Measurements from ENCODE around the gene PYHIN1.

GRCh38 chr1:158916085-158916484, 15.3 kb upstream of the PYHIN1 start:
- TF ChIP-seq SIN3A (IDR thresholded peaks at IDR 0.05; ENCODE audit: low read depth), result no peak
- TF ChIP-seq, protein P1, sequence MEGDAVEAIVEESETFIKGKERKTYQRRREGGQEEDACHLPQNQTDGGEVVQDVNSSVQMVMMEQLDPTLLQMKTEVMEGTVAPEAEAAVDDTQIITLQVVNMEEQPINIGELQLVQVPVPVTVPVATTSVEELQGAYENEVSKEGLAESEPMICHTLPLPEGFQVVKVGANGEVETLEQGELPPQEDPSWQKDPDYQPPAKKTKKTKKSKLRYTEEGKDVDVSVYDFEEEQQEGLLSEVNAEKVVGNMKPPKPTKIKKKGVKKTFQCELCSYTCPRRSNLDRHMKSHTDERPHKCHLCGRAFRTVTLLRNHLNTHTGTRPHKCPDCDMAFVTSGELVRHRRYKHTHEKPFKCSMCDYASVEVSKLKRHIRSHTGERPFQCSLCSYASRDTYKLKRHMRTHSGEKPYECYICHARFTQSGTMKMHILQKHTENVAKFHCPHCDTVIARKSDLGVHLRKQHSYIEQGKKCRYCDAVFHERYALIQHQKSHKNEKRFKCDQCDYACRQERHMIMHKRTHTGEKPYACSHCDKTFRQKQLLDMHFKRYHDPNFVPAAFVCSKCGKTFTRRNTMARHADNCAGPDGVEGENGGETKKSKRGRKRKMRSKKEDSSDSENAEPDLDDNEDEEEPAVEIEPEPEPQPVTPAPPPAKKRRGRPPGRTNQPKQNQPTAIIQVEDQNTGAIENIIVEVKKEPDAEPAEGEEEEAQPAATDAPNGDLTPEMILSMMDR (IDR thresholded peaks at IDR 0.05 in 2 of 3, conservative IDR thresholded peaks at IDR 0.05 in 1 of 3; ENCODE audit: borderline replicate concordance in 1 of 3, insufficient read depth in 1 of 3, low read depth in 2 of 3, low read length in 2 of 3), result no peak
- TF ChIP-seq EZH2 (IDR thresholded peaks at IDR 0.05), result no peak
- TF ChIP-seq POLR2A (IDR thresholded peaks at IDR 0.05; ENCODE audit: borderline replicate concordance, extremely low read depth, insufficient read depth, insufficient read length), result no peak
- TF ChIP-seq ZNF274 (IDR thresholded peaks at IDR 0.05; ENCODE audit: low read depth, low read length), result no peak
- TF ChIP-seq, protein P2, sequence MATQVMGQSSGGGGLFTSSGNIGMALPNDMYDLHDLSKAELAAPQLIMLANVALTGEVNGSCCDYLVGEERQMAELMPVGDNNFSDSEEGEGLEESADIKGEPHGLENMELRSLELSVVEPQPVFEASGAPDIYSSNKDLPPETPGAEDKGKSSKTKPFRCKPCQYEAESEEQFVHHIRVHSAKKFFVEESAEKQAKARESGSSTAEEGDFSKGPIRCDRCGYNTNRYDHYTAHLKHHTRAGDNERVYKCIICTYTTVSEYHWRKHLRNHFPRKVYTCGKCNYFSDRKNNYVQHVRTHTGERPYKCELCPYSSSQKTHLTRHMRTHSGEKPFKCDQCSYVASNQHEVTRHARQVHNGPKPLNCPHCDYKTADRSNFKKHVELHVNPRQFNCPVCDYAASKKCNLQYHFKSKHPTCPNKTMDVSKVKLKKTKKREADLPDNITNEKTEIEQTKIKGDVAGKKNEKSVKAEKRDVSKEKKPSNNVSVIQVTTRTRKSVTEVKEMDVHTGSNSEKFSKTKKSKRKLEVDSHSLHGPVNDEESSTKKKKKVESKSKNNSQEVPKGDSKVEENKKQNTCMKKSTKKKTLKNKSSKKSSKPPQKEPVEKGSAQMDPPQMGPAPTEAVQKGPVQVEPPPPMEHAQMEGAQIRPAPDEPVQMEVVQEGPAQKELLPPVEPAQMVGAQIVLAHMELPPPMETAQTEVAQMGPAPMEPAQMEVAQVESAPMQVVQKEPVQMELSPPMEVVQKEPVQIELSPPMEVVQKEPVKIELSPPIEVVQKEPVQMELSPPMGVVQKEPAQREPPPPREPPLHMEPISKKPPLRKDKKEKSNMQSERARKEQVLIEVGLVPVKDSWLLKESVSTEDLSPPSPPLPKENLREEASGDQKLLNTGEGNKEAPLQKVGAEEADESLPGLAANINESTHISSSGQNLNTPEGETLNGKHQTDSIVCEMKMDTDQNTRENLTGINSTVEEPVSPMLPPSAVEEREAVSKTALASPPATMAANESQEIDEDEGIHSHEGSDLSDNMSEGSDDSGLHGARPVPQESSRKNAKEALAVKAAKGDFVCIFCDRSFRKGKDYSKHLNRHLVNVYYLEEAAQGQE (IDR thresholded peaks at IDR 0.05; ENCODE audit: low read depth), result no peak
- no peak for TF ChIP-seq YY1 (IDR thresholded peaks at IDR 0.05; ENCODE audit: extremely low read depth, insufficient replicate concordance, low read depth, low read length)
- TF ChIP-seq EZH2phosphoT487 (IDR thresholded peaks at IDR 0.05; ENCODE audit: borderline replicate concordance), result no peak
- no peak for TF ChIP-seq SRF (IDR thresholded peaks at IDR 0.05; ENCODE audit: low read depth)
- no peak for TF ChIP-seq POLR2AphosphoS5 (IDR thresholded peaks at IDR 0.05; ENCODE audit: low read depth, low read length)
